Stimulated activated naive B cell treated with anti-CD40 and anti-IgM and Interleukin-4, amounts not matched to agents 10 μg/mL and 1 μg/mL and 100 μg/mL, for 72 hours (primary cell): ENCODE data around the gene CDHR1.
A peak's percentile ranks its signal among the peaks of the same experiment; 100 is the strongest.

ENCODE experiments used
- ATAC-seq, 2 donors: fragments of 150-1000 bp; cut with Tn5 transposase; replicated peaks; 2 replicates each; pipeline ENCODE4 v1.10.0; 2021; ENCODE audit warnings: moderate library complexity in 1 of 2
- DNase-seq: peaks from one replicate; pipeline ENCODE4 v3.0.0; 2021
- H3K27ac Mint-ChIP-seq: one replicate; pipeline ENCODE4 v1.8.0; 2022; ENCODE audit warnings: mild to moderate bottlenecking, mixed read lengths
- H3K27me3 Mint-ChIP-seq, 2 donors: one replicate each; pipeline ENCODE4 v1.8.0; 2022; ENCODE audit warnings: mixed read lengths in 2 of 2
- H3K36me3 Mint-ChIP-seq, 2 donors: one replicate each; pipeline ENCODE4 v1.8.0; 2022; ENCODE audit warnings: mixed read lengths in 2 of 2, mild to moderate bottlenecking in 1 of 2
- H3K4me1 Mint-ChIP-seq, 2 donors: one replicate each; pipeline ENCODE4 v1.8.0; 2022; ENCODE audit warnings: mixed read lengths in 2 of 2, mild to moderate bottlenecking in 1 of 2
- H3K4me3 Mint-ChIP-seq, 2 donors: one replicate each; pipeline ENCODE4 v1.8.0; 2022; ENCODE audit warnings: mild to moderate bottlenecking in 2 of 2, mixed read lengths in 2 of 2, moderate library complexity in 1 of 2
- H3K9me3 Mint-ChIP-seq, 2 donors: one replicate each; pipeline ENCODE4 v1.8.0; 2022; ENCODE audit warnings: mixed read lengths in 2 of 2, mild to moderate bottlenecking in 1 of 2

The CDHR1 gene

DNA sequence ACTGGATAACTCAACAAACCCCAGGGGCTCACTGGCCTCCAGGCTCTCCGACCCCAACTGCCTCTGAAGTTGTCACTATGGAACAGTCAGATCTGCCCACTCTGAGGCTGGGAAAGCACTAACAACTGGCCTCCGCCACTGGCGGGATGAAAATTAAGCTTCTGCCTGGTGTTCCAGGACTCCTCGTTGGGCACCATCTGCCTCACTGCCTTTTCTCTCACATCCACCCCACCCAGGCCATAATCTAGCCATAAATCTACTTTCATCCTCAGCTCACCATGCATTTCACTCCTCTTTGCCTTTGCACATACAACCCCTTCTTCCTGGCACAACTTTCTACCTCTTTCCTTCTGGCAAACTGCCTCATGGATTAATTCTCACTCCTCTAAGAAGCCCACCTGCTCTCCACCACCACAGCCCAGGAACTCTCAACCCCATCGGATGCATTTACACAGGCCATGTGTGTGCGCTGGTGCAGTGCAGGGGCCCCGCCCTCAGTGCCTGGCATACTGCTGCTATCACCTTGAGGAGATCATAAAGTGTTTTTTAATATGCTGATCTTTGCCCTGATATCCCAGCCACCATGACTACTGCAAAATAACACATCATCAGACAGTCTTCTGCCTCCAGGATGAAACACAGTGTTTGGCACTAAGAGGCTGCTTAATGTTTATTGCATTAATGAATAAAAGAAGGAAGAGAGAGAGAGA lies 4.0 kb downstream of the CDHR1 start:
- DNase-seq (no peak), ATAC-seq (no peak)
- Mint-ChIP-seq H3K9me3 (no peaks in the 10 kb centered on the region), H3K27ac (no peak overlapping the region), H3K36me3 (no peaks in the 10 kb centered on the region), H3K4me1 (peaks cover 4 to 5% of the 10 kb centered on the region in 2 donors), H3K4me3 (no peak overlapping the region), H3K27me3 (peaks cover 43 to 52% of the 10 kb centered on the region in 2 donors)

DNA sequence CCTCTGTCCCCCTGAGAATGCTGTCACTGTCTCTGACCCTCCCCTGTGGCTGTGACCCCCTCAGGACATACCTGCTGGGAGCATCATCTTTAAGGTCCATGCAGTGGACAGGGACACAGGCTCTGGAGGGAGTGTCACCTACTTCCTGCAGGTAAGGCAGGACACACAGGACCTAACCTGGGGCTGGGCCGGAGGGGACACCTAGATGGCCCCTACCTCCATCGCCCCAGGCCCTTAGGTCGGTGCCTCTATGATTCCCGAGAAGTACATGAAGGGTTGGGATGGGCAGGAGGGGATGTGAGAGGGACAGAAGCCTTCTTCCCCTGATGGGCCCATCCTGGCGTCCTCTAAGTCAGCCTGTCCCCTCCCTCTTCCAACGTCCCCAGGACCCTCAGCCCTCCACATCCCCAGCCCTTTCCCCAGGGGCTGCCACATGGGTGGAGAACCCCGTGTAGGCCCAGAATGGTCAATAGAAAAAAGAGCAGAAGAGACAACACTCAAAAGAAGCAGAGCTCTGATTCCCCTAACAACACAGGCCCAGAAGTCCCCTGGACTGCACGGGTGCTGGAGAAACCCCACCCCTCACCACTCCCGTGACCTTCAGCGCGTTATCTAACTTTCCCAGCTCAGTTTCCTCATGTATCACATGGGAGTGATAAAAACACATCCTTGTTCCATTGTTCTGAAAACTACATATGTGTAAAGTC lies 6.4 kb downstream of the CDHR1 start:
- DNase-seq (no peak), ATAC-seq (no peak)
- H3K4me3 Mint-ChIP-seq = no peak overlapping the region
- H3K27ac Mint-ChIP-seq = peak overlapping the region; percentile 5
- H3K27me3 Mint-ChIP-seq = peaks cover 42 to 43% of the 10 kb centered on the region in 2 donors
- no peaks in the 10 kb centered on the region for H3K36me3 Mint-ChIP-seq
- no peaks in the 10 kb centered on the region for H3K9me3 Mint-ChIP-seq
- H3K4me1 Mint-ChIP-seq = peaks cover 0 to 4% of the 10 kb centered on the region in 2 donors

DNA sequence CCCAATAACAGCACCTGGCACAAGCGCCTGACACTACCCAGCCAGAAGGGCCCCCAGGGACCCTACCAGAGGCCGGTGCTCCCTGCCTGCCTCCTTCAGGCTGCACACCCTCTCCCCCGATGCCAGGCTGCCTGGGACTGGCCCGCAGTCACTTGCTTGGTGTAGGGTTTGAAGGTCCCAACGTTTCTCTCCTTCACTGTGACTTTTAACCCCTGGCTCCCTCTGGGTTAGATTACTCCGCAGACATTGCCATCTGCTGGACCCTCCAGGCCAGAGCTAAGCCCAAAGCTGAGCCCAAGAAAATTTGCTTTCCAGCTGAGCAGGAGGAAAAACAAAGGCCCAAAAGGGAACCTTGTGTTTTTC lies 6.9 kb downstream of the CDHR1 start:
- peaks cover 0 to 4% of the 10 kb centered on the region in 2 donors for H3K4me1 Mint-ChIP-seq
- DNase-seq (no peak), ATAC-seq (peak in 1 of 2 donors; percentile 25)
- H3K9me3 Mint-ChIP-seq = no peaks in the 10 kb centered on the region
- no peak overlapping the region for H3K4me3 Mint-ChIP-seq
- H3K27ac Mint-ChIP-seq = no peak overlapping the region
- peaks cover 39 to 41% of the 10 kb centered on the region in 2 donors for H3K27me3 Mint-ChIP-seq
- no peaks in the 10 kb centered on the region for H3K36me3 Mint-ChIP-seq

DNA sequence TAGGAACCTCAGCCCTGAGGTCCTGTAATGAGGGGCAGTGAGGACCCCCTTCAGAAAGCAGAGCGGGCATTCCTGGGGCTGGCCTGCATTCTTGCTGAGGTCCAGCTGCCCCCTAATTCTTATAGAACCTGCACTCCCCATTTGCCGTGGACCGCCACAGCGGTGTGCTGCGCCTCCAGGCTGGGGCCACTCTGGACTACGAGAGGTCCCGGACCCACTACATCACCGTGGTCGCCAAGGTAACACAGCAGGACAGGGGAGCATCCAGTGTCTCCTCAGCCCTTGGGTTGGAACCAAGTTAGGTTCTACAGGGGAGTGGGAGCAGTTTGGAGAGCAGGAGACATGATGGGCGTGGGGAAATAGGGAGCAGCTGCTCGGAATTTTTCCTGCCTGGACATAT lies 7.3 kb downstream of the CDHR1 start:
- no peak for DNase-seq
- H3K4me1 Mint-ChIP-seq = peaks cover 0 to 4% of the 10 kb centered on the region in 2 donors
- no peak for ATAC-seq
- no peak overlapping the region for H3K4me3 Mint-ChIP-seq
- no peaks in the 10 kb centered on the region for H3K9me3 Mint-ChIP-seq
- H3K27ac Mint-ChIP-seq = no peak overlapping the region
- H3K27me3 Mint-ChIP-seq = peaks cover 35 to 39% of the 10 kb centered on the region in 2 donors
- H3K36me3 Mint-ChIP-seq = no peaks in the 10 kb centered on the region

DNA sequence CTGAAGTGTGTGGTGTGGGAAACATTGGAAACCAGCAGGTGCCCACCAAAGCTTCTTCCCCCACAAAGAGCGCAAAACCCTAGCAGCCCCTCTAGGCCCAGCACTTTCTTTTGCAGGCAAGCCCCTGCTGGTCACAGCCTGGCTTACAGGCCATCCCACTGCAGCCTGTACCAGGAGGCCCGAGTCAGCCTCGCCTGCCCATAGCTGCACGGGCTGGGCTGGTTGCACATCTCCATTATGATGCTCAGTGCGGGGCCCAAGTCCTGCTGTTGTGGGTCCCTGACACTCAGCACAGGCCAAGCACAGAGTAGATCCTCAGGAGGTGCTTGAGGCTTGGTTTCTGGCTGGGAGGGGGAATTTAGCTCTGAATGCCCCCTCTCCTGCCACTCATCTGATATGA lies 8.0 kb downstream of the CDHR1 start:
- no peak for DNase-seq
- H3K36me3 Mint-ChIP-seq = no peaks in the 10 kb centered on the region
- H3K4me3 Mint-ChIP-seq = no peak overlapping the region
- peaks cover 0 to 4% of the 10 kb centered on the region in 2 donors for H3K4me1 Mint-ChIP-seq
- peaks cover 35 to 38% of the 10 kb centered on the region in 2 donors for H3K27me3 Mint-ChIP-seq
- no peak overlapping the region for H3K27ac Mint-ChIP-seq
- no peak for ATAC-seq
- no peaks in the 10 kb centered on the region for H3K9me3 Mint-ChIP-seq

DNA sequence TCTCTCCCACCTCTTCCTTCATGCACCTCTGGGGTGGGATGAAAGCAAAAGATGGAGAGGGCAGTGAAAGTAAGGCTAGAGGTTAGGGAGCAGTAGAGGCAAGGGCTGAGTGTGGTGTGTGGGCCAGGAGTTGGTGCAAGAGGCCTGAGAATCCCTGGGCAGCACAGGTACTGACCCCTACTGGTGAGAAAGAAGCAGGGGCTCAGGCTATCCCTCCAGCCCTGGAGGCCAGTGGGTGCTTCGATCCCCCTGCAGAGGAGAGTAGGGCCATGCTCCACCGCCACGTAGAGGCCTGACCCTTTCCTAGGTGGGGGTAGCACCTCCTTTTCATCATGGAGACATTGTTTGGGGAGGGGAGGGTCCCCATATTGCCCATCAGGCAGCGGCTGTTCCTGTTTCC lies 9.8 kb downstream of the CDHR1 start:
- H3K27me3 Mint-ChIP-seq = peaks cover 25 to 33% of the 10 kb centered on the region in 2 donors
- H3K27ac Mint-ChIP-seq = no peak overlapping the region
- H3K4me1 Mint-ChIP-seq = peaks cover 0 to 4% of the 10 kb centered on the region in 2 donors
- ATAC-seq = peak; percentile 59 to 61
- H3K9me3 Mint-ChIP-seq = no peaks in the 10 kb centered on the region
- no peak for DNase-seq
- no peak overlapping the region for H3K4me3 Mint-ChIP-seq
- H3K36me3 Mint-ChIP-seq = no peaks in the 10 kb centered on the region

DNA sequence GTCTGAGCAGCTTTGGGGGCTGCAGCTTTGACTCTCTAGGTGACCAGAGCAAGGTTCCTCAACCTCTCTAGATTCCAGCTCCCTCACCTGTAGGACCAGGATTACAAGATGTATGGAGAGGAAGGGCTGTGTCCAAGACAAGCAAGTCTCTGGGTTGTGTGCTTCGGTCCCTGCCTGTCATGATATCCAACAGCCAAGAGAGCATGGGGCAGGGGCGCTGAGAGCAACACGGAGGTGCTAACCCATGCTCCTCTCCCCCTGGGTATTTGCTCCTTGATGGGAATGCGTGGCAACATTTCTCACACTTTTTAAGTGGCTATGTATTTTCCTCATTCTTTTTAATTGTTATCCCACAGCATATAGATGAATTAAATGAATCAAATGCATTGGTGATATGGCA lies 10.3 kb downstream of the CDHR1 start:
- no peak for ATAC-seq
- no peak overlapping the region for H3K27ac Mint-ChIP-seq
- DNase-seq = no peak
- peaks cover 0 to 4% of the 10 kb centered on the region in 2 donors for H3K4me1 Mint-ChIP-seq
- no peak overlapping the region for H3K4me3 Mint-ChIP-seq
- H3K9me3 Mint-ChIP-seq = no peaks in the 10 kb centered on the region
- H3K27me3 Mint-ChIP-seq = peaks cover 25 to 33% of the 10 kb centered on the region in 2 donors
- H3K36me3 Mint-ChIP-seq = no peaks in the 10 kb centered on the region

DNA sequence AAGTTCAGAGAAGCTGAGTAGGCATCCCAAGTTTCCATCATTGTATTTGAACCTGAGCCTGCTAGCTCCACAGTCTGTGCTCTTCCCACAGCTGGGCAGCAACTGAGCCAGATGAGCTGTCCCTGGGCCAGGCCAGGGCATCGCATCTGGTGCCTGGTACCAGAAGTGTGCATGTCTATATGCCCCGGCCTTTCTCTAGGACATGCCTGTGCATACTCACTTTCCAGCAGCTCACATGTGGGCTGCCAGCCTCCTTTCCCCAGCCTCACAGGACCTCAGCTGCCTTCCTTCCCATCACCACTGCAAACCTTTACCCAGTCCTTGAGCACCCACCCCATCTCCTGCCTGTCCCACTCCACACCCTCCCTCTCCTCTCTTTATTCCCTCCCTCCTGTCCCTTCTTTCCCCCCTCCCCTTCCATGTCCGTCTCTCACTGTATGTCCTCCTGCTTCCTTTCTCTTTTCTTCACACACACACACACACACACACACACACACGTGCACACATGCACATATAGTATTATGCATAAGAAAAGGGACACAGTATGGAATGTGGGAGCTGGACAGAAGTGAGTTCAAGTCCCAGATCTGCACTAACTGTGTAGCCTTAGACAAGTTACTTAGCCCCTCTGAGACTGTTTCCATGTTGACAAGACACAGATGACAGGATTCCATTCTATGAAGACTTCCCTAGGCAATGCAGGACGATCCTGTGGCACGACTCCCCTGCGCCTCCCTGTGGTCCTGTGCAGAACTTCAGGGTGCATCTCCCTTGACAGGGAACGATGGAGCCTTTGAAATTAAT lies 10.9 kb downstream of the CDHR1 start:
- Mint-ChIP-seq H3K9me3 (no peaks in the 10 kb centered on the region), H3K27me3 (peaks cover 22 to 31% of the 10 kb centered on the region in 2 donors), H3K27ac (no peak overlapping the region), H3K4me1 (peaks cover 0 to 4% of the 10 kb centered on the region in 2 donors), H3K36me3 (no peaks in the 10 kb centered on the region), H3K4me3 (no peak overlapping the region)
- peak; percentile 79 to 81 for ATAC-seq
- peak; percentile 50 for DNase-seq

DNA sequence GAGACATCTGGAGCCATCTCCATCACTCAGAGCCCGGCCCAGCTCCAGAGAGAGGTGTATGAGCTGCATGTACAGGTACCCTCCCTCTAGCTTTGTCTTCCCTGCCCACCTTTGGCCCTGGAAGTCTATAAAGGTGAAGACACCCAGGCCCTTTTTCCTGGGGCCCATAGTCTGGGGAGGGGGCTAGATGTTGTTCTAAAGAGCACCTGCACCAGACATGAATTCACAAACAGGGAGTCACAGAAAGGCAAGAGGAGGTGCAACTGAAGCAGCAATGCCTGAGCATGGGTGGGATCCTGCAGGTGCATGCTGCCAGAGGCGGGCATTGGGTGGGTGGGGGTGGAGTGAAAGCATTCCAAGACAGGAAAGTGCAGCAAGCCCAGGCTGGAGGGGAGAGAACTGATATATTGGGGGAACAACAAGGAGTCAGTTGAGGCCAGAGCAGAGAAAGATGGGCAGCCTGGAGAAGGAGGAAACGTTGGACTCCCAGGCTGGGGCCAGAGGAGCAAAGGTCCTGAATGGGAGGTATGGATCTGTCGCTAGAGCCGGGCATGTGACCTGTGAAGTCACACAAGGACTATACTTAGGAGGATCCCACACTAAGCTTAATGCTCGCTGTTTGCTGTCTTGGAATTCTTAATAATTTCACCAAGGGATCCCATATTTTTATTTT lies 11.7 kb downstream of the CDHR1 start:
- H3K4me1 Mint-ChIP-seq = peaks cover 0 to 4% of the 10 kb centered on the region in 2 donors
- DNase-seq = no peak
- no peak for ATAC-seq

DNA sequence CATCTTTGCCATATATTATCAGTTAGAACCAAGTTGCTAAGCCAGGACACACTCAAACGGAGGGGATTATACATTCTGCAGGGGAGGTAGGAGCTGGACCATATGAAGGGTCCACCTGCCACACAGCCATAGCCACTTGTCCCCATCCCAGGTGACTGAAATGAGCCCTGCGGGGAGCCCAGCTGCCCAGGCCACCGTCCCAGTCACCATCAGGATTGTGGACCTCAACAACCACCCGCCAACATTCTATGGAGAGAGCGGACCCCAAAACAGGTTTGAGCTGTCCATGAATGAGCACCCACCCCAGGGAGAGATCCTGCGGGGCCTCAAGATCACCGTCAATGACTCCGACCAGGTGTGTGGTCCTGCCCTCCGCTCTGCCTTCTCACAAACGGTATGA lies 13.7 kb downstream of the CDHR1 start:
- Mint-ChIP-seq H3K27me3 (peaks cover 18 to 27% of the 10 kb centered on the region in 2 donors), H3K4me3 (no peak overlapping the region), H3K4me1 (peaks cover 0 to 4% of the 10 kb centered on the region in 2 donors), H3K36me3 (no peaks in the 10 kb centered on the region), H3K9me3 (no peaks in the 10 kb centered on the region), H3K27ac (no peak overlapping the region)
- DNase-seq (no peak), ATAC-seq (no peak)

More for the DNA sequence above, 11.7 kb downstream of the CDHR1 start:
- no peaks in the 10 kb centered on the region for H3K9me3 Mint-ChIP-seq
- H3K4me3 Mint-ChIP-seq = no peak overlapping the region
- no peaks in the 10 kb centered on the region for H3K36me3 Mint-ChIP-seq
- no peak overlapping the region for H3K27ac Mint-ChIP-seq
- peaks cover 15 to 27% of the 10 kb centered on the region in 2 donors for H3K27me3 Mint-ChIP-seq

DNA sequence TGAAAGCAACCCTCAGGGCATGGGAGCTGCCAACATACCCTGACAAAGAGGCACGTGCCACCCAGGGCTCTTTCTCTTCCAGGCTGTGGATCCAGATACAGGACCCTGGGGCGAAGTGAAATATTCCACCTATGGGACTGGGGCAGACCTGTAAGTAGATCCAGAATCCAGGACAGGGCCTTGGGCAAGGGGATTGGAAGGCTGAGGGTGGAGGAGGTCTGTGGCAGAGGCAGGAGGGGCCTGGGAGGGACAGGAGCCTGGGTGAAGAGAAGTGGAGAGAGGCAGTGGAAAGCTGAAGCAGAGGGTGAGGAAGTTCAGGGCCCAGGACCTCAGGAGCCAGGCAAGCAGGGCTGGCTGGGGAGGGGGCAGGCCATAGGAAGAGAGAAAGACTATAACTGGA lies 17.2 kb downstream of the CDHR1 start:
- peak in 1 of 2 donors; percentile 17 for ATAC-seq
- H3K27me3 Mint-ChIP-seq = peaks cover 14 to 25% of the 10 kb centered on the region in 2 donors

DNA sequence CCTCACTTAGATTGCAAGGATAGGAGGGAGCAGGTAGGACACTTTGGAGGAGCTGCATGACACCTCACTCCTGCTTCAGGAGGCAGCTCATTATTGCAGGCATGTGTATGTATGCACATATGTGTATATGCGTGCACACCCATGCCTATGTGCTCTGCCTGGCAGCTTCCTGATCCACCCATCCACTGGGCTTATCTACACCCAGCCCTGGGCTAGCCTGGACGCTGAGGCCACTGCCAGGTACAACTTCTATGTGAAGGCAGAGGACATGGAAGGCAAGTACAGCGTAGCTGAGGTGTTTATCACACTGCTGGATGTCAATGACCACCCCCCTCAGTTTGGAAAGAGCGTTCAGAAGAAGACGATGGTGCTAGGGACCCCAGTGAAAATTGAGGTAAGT lies 17.7 kb downstream of the CDHR1 start:
- DNase-seq (no peak), ATAC-seq (peak in 1 of 2 donors; percentile 4)
- Mint-ChIP-seq H3K27ac (no peak overlapping the region), H3K4me1 (peaks cover 0 to 2% of the 10 kb centered on the region in 2 donors), H3K4me3 (no peak overlapping the region), H3K36me3 (no peaks in the 10 kb centered on the region), H3K9me3 (no peaks in the 10 kb centered on the region), H3K27me3 (peaks cover 10 to 20% of the 10 kb centered on the region in 2 donors)

More for the DNA sequence above, 17.2 kb downstream of the CDHR1 start:
- Mint-ChIP-seq H3K27ac (no peak overlapping the region), H3K36me3 (no peaks in the 10 kb centered on the region), H3K9me3 (no peaks in the 10 kb centered on the region), H3K4me3 (no peak overlapping the region), H3K4me1 (peaks cover 0 to 2% of the 10 kb centered on the region in 2 donors)
- no peak for DNase-seq

DNA sequence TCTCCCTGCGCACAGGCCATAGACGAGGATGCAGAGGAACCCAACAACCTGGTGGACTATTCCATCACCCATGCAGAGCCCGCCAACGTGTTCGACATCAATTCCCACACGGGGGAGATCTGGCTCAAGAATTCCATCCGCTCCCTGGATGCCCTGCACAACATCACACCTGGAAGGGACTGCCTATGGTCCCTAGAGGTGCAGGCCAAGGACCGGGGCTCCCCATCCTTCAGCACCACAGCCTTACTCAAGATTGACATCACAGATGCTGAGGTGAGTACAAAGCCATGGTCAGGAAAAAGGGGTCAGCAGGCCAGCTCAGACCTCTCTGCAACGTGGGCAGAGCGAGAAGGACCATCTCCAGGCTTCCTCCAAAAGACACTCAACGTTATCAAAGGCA lies 18.7 kb downstream of the CDHR1 start:
- peaks cover 0 to 2% of the 10 kb centered on the region in 2 donors for H3K4me1 Mint-ChIP-seq
- H3K9me3 Mint-ChIP-seq = no peaks in the 10 kb centered on the region
- no peak for DNase-seq
- ATAC-seq = no peak
- no peak overlapping the region for H3K27ac Mint-ChIP-seq
- peaks cover 8 to 21% of the 10 kb centered on the region in 2 donors for H3K27me3 Mint-ChIP-seq
- H3K36me3 Mint-ChIP-seq = no peaks in the 10 kb centered on the region
- no peak overlapping the region for H3K4me3 Mint-ChIP-seq

DNA sequence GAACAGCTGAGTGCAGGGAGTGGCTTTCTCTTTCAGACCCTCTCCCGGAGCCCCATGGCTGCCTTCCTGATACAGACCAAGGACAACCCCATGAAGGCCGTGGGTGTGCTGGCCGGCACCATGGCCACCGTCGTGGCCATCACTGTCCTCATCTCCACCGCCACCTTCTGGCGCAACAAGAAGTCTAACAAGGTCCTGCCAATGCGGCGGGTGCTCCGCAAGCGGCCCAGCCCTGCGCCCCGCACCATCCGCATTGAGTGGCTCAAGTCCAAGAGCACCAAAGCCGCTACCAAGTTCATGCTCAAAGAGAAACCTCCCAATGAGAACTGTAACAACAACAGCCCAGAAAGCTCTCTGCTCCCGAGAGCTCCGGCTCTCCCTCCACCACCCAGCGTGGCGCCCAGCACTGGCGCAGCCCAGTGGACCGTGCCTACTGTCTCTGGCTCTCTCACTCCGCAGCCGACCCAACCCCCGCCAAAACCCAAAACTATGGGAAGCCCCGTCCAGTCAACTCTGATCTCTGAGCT lies 19.8 kb downstream of the CDHR1 start:
- peaks cover 0 to under 1% of the 10 kb centered on the region in 2 donors for H3K9me3 Mint-ChIP-seq
- H3K36me3 Mint-ChIP-seq = no peaks in the 10 kb centered on the region
- H3K27ac Mint-ChIP-seq = no peak overlapping the region
- peaks cover 0 to 2% of the 10 kb centered on the region in 2 donors for H3K4me1 Mint-ChIP-seq
- peak overlapping the region; percentile 30 to 38 for H3K4me3 Mint-ChIP-seq
- peaks cover 8 to 14% of the 10 kb centered on the region in 2 donors for H3K27me3 Mint-ChIP-seq
- ATAC-seq = peak in 1 of 2 donors; percentile 31
- no peak for DNase-seq
